HG02885 (cell line): ENCODE measurements around the gene ZDHHC4.

Experiments
- ATAC-seq: cut with Tn5 transposase; IDR thresholded peaks from one replicate; pipeline ENCODE4 v1.9.1; 2021; ENCODE audit warnings: mild to moderate bottlenecking; ENCODE audit not compliant: unreplicated experiment, poor library complexity

Gene ZDHHC4

GRCh38 chr7:6600093-6600492 lies 22.8 kb downstream of the ZDHHC4 start:
- no peak for ATAC-seq

GRCh38 chr7:6604458-6604857 lies 27.2 kb downstream of the ZDHHC4 start:
- no peak for ATAC-seq

- no peak for ATAC-seq
Measured at GRCh38 chr7:6606866-6607583, 29.8 kb downstream of the ZDHHC4 start.

GRCh38 chr7:6607651-6608051 lies 30.4 kb downstream of the ZDHHC4 start:
- no peak for ATAC-seq

- no peak for ATAC-seq
Measured at GRCh38 chr7:6608081-6608480, 30.8 kb downstream of the ZDHHC4 start.

GRCh38 chr7:6608794-6609193 lies 31.5 kb downstream of the ZDHHC4 start:
- no peak for ATAC-seq

GRCh38 chr7:6612819-6613218 lies 35.6 kb downstream of the ZDHHC4 start:
- no peak for ATAC-seq

GRCh38 chr7:6613706-6614105 lies 36.5 kb downstream of the ZDHHC4 start:
- no peak for ATAC-seq

GRCh38 chr7:6614953-6615722 lies 37.9 kb downstream of the ZDHHC4 start, which contains the start of gene ZNF853:
Gene ZNF853 (plus strand): TSS chr7:6615610. CDS start chr7:6616175, 565 bp downstream.
- ATAC-seq, result no peak

GRCh38 chr7:6615723-6616555 lies 38.7 kb downstream of the ZDHHC4 start:
- ATAC-seq, result no peak

- no peak for ATAC-seq
Measured at GRCh38 chr7:6616854-6617643, 39.8 kb downstream of the ZDHHC4 start.

GRCh38 chr7:6618621-6619020 lies 41.4 kb downstream of the ZDHHC4 start:
- ATAC-seq, result no peak

- no peak for ATAC-seq
Measured at GRCh38 chr7:6619961-6620360, 42.7 kb downstream of the ZDHHC4 start.

- ATAC-seq, result no peak
Measured at GRCh38 chr7:6621195-6622133, 44.2 kb downstream of the ZDHHC4 start.

- no peak for ATAC-seq
Measured at GRCh38 chr7:6622134-6622710, 45.0 kb downstream of the ZDHHC4 start.

GRCh38 chr7:6623589-6624245 lies 46.5 kb downstream of the ZDHHC4 start:
- ATAC-seq, result no peak

- ATAC-seq, result no peak
Measured at GRCh38 chr7:6624246-6624611, 47.0 kb downstream of the ZDHHC4 start.

GRCh38 chr7:6628045-6628444 lies 50.8 kb downstream of the ZDHHC4 start:
- no peak for ATAC-seq
